Ecto neural progenitor cell (in vitro differentiated cells): Measurements from ENCODE around the gene NRN1.
"Not testable (repeated sequence)": the region's sequence is repeated elsewhere in the genome, so short reads cannot be mapped to it uniquely, and the experiment has no call there.

Source experiments
- DNase-seq: peaks from one replicate; pipeline ENCODE4 v3.0.0-alpha.2; 2018; ENCODE audit warnings: low spot score

The NRN1 gene

DNA sequence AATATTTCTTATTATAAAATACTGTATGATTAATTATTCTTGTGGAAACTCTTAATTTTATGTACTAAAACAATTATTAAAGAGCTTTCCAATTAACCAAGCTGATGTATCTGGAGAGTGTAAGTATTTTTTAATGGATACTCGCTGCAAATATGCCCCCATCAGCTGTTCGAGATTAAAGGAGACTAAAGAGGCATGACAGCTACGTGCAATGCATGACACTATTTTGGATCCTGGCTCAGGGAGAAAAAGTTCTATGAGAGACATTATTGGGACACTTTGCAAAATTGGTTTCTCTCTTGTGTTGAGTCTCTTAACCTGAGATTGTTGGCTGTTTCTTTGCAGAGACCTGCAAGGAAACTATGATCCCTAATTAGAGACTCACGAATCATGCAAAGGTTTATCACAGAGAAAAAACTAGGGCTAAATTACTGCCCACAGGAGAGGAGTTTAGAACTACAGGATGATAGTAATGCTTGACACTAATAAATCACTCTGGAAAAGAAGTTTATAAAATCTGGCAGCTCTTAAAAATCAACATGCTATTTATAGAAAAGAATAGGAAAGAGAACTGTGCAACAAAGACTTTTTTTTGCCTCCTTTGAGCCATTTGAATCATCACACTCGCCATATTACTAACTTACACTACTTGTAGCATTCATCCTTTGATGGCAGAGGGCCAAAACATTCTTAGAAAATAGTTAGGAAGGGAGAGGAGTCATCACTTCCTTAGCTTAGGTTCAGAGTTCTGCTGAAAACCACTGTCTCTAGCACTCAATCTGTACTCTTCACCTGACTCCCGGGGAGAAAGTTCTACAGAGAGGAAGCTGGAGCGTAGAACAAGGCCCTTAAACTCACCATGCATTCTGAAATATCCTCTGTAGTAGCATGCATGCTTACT, 25.3 kb downstream of the NRN1 start:
- no peak for DNase-seq

DNA sequence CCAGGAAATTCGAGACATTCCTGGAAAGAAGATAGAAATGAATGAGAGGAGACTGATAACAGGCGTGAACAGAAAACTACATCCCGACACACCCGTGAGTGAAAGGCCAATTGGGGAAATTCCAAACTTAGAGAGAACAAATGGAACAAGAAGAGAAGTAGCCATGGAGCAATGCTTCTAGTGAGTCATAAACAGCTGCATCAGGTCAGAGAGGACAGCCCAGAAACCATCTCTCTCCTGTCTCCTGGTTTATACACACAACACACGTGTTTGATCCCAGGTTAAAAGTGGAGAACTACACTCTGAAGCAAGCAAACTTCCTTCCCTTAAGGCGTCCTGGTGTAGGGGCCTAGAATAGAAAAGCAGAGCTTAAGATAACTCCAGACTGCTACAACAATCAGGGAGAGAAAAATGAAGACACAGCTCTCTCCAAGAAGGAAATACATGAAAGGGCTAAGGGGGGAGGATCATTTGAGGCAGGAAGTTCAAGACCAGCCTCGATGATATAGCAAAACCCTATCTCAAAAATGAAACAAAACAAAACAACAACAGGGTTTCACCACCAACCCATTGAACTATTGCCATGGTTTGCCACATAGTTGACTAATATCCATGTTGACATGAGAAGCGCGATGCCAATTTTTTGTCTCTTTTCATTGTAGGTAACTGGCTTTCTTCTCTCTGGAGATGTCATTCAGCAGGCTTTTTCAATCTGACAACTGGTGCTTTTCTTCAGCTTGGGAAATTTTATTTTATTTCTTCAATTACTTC, 26.9 kb downstream of the NRN1 start:
- DNase-seq, result no peak

DNA sequence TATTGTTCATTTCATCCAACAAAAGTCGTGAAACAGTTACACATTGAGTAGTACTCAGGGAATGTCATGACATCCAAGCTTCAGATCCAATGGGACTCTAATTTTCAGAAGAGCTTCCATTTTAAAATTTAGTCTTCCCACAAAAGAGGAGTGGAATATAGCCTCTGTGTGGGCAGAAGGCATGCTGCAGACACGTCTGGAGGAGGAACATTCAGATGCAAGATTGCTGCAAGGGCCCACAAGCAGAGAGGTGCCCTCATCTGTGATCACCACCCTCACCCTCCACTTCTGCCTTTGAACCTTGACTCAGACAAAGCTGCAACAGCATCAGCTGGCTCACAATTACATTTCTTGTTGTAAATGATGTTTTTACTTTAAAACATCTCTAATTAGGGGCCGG, 29.9 kb downstream of the NRN1 start:
- no peak for DNase-seq

DNA sequence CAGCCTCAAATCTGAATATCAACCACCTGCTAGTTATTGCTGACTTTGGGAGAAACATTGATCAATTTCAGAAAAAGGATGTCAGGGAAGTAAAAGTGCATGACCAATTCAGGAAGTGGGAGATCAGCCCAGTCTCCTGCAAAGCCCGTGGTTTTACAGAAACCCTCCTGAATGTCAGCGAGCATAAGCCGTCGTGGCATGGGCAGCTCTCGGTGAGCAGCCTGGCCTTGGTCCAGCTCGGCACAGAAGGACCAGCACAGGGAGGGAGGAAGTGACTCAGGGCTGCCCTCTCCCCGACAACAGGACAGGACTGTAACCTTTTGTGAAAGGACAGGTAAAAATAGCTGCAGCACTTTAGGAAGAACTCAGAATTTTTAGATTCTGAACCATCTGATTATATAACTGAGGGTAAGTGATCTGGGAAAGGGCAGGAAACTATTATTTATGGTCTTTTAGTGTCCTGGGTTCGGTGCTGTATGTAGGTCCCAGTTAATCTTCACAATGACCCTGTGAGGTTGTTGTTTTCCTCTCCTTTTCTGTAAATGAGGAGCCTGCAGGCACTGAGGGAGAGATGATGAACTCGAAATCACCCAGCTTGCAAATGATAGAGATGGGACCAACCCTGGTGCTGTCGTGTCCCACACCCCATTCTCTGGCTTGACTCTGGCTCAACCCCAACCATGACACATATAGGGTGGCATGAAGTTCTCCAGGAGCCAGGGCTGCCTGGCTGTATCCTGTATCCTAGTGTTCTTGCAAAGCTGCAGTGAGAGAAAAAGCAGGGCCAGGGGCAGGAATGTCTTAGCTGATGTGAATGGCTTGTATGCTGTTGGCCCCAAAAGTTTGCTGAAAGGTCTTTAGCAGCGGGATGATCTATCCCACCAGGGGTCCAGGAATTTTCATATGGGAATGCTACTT, 37.6 kb downstream of the NRN1 start:
- no peak for DNase-seq

DNA sequence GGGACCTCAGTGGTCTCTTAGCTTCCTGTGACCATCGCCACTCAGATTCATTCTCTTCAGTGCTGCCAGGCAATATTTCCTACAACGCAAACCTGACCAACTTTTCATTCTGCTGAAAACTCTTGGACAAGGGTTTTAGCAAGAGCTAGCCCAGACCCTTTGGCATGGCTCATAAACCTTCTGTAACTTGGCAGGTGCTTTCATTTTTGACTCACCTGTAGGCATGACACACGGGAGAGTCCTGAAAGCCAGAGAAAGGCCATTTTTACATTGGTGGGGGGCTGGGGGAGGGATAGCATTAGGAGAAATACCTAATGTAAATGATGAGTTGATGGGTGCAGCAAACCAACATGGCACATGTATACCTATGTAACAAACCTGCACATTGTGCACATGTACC, 38.7 kb downstream of the NRN1 start:
- DNase-seq, result not testable (repeated sequence)

DNA sequence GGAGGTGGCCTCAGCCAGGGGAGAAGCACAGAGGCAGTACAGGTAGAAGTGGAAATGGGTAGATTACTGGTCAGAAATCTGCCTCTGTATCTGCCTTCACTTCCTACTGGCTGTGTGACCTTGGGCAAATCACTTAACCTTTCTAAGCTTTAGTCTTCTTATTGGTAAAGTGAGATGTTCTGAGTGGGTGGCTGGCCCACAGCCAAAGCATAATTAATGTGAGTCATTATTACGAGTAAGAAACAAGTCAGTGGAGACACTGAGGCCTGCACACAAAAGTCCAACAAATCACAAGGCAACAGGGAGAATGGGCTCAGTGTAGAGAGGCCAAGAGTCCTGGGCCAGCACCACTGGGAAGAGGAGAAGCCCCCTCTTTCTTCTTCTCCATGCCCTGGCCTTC, 39.1 kb downstream of the NRN1 start:
- no peak for DNase-seq

DNA sequence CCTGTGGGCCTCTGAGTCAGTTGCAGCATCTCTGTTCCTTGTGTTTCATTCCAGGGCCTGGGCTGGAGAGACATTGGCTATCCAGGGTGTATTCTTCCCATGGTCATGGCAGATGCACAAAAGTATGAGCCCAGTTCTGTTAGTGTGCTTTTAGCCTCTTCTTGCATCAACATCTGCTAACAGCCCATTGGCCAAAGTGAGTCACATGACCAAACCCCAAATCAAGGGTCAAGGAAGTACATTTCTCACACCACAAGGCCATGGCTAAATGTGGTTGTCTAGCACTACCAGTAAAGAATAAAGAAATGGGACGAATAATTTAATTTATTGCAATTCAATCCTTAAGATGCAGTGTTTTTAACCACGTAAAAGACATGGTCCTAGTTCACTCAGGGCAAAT, 43.9 kb downstream of the NRN1 start:
- DNase-seq, result no peak

DNA sequence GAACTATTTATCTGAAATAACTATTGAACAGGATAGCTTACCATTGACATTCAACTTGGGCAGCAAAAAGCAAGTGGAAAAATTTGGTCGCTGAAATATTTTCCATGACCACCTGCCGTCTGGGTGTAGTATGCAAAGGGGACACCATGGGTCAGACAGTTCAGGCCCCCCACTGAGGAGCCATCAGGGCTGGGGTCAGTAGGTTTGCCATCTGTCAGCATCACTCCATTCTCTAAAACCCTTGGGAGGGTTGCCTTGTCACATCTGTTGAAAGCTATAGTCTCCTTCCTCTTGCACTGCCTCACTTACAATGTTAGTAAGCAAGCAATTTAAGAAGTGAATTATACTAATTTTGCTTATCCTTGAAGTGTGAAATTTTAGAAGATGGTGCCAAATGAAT, 44.9 kb downstream of the NRN1 start:
- no peak for DNase-seq

DNA sequence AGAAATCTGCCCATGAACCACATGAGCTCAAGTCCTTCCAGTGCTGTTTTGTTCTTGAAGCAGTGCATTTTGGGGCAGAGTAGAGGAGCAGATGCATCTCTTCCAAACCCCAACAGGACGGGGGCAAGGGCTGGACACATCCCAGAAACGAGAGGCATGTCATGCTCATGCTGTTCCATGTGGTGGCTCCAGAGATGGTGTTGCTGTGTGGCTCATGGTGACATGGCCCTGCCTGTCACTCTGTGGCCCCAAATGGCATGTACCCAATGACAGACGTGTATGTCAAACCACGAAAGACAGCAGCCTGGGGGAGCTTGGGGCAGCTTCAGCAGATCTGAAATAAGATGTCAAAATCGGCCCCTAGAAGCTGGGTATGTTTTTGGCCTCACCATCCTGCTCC, 46.3 kb downstream of the NRN1 start:
- no peak for DNase-seq

DNA sequence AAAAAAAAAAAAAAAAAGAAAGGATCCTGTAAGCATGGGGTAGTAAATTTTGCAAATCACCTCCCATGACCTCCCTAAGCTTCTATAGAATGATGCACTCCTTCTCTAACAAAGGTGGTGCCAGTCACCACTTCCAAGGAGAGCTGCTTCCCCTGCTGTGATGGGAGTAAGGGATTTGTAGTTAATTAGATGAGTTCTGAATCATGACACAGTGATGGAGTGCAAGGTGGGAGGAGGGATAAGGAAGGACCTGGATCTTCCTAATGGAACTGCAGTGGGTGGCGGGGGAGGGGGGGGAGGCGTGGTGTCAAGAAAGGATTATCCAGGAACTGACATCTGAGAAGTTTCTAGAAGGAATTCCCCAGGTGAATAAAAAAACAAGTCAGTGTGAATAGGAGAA, 47.8 kb downstream of the NRN1 start:
- DNase-seq, result no peak

DNA sequence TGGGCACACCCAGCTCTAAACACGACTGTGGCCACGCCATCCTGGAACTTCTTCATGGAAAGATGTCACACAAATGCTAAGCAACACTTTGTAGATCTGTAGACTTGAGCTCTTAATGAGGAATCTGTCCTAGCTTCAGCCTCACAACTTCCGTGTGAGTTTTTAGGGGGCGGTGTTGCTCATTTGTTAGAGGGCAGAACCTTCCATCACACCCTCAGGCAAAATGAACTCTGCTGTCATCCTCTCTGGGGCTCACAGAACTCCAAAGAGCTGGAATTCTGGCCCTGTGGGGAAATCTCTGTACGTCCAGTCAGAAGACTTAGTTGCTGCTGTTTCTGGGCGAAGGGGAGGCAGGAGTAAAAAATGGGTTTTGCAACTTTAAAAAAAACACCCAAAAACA, 49.8 kb downstream of the NRN1 start:
- DNase-seq, result no peak

DNA sequence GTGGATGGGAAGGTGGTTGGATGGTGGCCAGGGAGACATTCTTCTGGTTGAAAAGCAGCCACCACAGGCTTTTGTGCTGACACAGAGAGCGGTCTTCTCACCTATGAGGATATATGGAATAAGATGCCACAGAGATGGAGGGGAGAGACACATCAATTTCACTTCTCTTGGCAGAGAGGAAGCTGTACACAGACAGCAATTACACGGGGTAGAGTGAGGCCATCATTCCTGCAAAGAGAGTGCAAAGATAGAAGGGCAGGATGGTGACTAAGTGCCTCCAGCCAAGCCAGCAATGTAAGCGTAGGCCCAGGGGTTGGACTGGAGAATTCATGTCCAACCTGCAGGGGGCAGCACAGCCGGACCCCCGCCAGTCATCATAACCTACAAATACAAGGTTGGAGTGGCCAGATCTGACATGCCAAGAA, 56.4 kb downstream of the NRN1 start:
- DNase-seq, result no peak
